AG04450 (cell line): Measurements from ENCODE around the gene CKB. TPM values are rescaled to one million over a fixed set of nuclear protein-coding genes. Genes with fewer than 3 reads are reported as not detected.

Experiments
- CTCF ChIA-PET: fragments of 300-600, 350-600 bp; formaldehyde crosslinking; extraction: SDS; loops from one replicate; lab custom pipeline; 2022; ENCODE audit warnings: antibody characterized with exemption, inconsistent platforms; lab: Charles Lee
- POLR2A ChIA-PET: fragments of 350-600 bp; formaldehyde crosslinking; extraction: SDS; loops from one replicate; lab custom pipeline; 2021; ENCODE audit warnings: antibody characterized with exemption, inconsistent platforms; lab: Yijun Ruan, JAX
- DNase-seq: peaks from one replicate; pipeline ENCODE4 v3.0.0-alpha.2; 2011; ENCODE audit warnings: low read depth, low spot score
- H3K27ac ChIP-seq: one replicate; pipeline ENCODE4 v1.5.1; 2012; ENCODE audit warnings: low read depth, low read length, control low read depth
- H3K27me3 ChIP-seq: one replicate; pipeline ENCODE4 v1.6.0; 2012; ENCODE audit warnings: low read length; ENCODE audit not compliant: control insufficient read depth, insufficient read depth
- H3K4me3 ChIP-seq: 2 replicates; pipeline ENCODE4 v1.5.1; 2011; ENCODE audit warnings: mild to moderate bottlenecking, low read depth, low read length, control low read depth
- H3K9me3 ChIP-seq: 2 replicates; pipeline ENCODE4 v1.5.1; 2012; ENCODE audit warnings: low read length; ENCODE audit not compliant: control insufficient read depth, insufficient read depth
- CTCF ChIP-seq: IDR thresholded peaks from 2 replicates; pipeline ENCODE4 v1.5.1; 2011; ENCODE audit warnings: low read depth, low read length, control low read depth, inconsistent platforms
- polyA plus RNA-seq: library from polyadenylated mRNA; depleted of rRNA; stranded (reverse); fragments of >200 nt; gene quantifications from 2 replicates; pipeline ENCODE4 v1.2.3, GENCODE V29; 2011; rRNA removed
- small RNA-seq: library from RNA; depleted of rRNA; stranded (forward); fragments of <200 nt; gene quantifications from one replicate; pipeline ENCODE3, GENCODE V24; 2012; ENCODE audit warnings: low read depth; ENCODE audit not compliant: insufficient read length

The CKB gene
- polyA plus RNA-seq, 1 experiment, result 11.7 TPM

- POLR2A ChIA-PET, result interaction anchor here (0.7 kb wide), 1 partner anchor 11 kb away, joined by 5 read pairs; no protein-coding TSS in a partner anchor
- CTCF ChIA-PET, result no interaction called here
- Histone ChIP-seq H3K27me3 (no peaks in the 10 kb centered on the region), H3K4me3 (no peak overlapping the region), H3K9me3 (no peaks in the 10 kb centered on the region), H3K27ac (no peak overlapping the region)
- TF ChIP-seq CTCF, result no peak
- DNase-seq, result no peak
Measured at GRCh38 chr14:103476065-103476464, 46.6 kb downstream of the CKB start.

- POLR2A ChIA-PET, result no interaction called here
- no peaks in the 10 kb centered on the region for H3K27me3 ChIP-seq
- TF ChIP-seq CTCF, result no peak
- CTCF ChIA-PET, result no interaction called here
- no peak for DNase-seq
- no peak overlapping the region for H3K27ac ChIP-seq
- no peaks in the 10 kb centered on the region for H3K9me3 ChIP-seq
- H3K4me3 ChIP-seq, result no peak overlapping the region
Measured at GRCh38 chr14:103474893-103475292, 47.7 kb downstream of the CKB start.

GRCh38 chr14:103472939-103473338 lies 49.7 kb downstream of the CKB start:
- H3K27ac ChIP-seq, result no peak overlapping the region
- H3K4me3 ChIP-seq, result no peak overlapping the region
- no peak for TF ChIP-seq CTCF
- no peaks in the 10 kb centered on the region for H3K27me3 ChIP-seq
- no peak for DNase-seq
- CTCF ChIA-PET, result no interaction called here
- H3K9me3 ChIP-seq, result no peaks in the 10 kb centered on the region
- POLR2A ChIA-PET, result no interaction called here

Small RNAs within 50 kb of the gene (small RNA-seq; reads per million reads assigned to genes)
- gene RNU4-68P (not detected), gene RNU7-160P (not detected)

Other genes with a start within 250 kb of the CKB start
- gene EIF5, start 188.6 kb downstream of the CKB start, polyA plus RNA-seq, result 365 and 477 TPM in 2 replicates
- 81.3 and 109 TPM in 2 replicates for gene MARK3, start 137.4 kb downstream of the CKB start, polyA plus RNA-seq
- 4.4 and 6.1 TPM in 2 replicates for gene TRMT61A, start 6.4 kb upstream of the CKB start, polyA plus RNA-seq
- gene BAG5, start 39.8 kb upstream of the CKB start, polyA plus RNA-seq, result 10.5 and 12.5 TPM in 2 replicates
- gene COA8, start 40.1 kb upstream of the CKB start, polyA plus RNA-seq, result 25.8 and 29.8 TPM in 2 replicates
- gene KLC1, start 106.4 kb upstream of the CKB start, polyA plus RNA-seq, result 126 and 160 TPM in 2 replicates
- gene XRCC3, start 192.6 kb upstream of the CKB start, polyA plus RNA-seq, result 4.3 and 4.8 TPM in 2 replicates
- 77.5 and 78.6 TPM in 2 replicates for gene ZFYVE21, start 193.0 kb upstream of the CKB start, polyA plus RNA-seq